OCI-LY7 (cell line): ENCODE results near the gene TC2N. TPM values are rescaled to one million over a fixed set of nuclear protein-coding genes. Genes with fewer than 3 reads are reported as not detected.

Experiments
- BruUV-seq: library from RNA; stranded (reverse); fragments of 400-500 nt; replicated peaks from 2 replicates; lab custom pipeline; 2021; lab: Mats Ljungman, UMichigan
- CTCF ChIA-PET: fragments of 300-600 bp; sonication (Branson Sonifier 250); formaldehyde crosslinking; loops from one replicate; lab custom pipeline; 2022; ENCODE audit warnings: antibody characterized with exemption; ENCODE audit not compliant: unreplicated experiment; lab: Charles Lee
- POLR2A ChIA-PET: fragments of 300-600 bp; sonication (Branson Sonifier 250); formaldehyde crosslinking; loops from one replicate; lab custom pipeline; 2022; ENCODE audit warnings: antibody characterized with exemption; lab: Charles Lee
- DNase-seq: peaks from one replicate; pipeline ENCODE4 v3.0.0-alpha.2; 2015; ENCODE audit warnings: low spot score
- H2AFZ ChIP-seq: fragments of 200-600 bp; sonication (generic), shearing (Covaris generic); 2 replicates; pipeline ENCODE4 v1.6.1; 2014; ENCODE audit warnings: mild to moderate bottlenecking, antibody characterized with exemption, low read length, moderate library complexity
- H3K27ac ChIP-seq: fragments of 200-600 bp; sonication (generic); 2 replicates; pipeline ENCODE4 v1.5.1; 2014; ENCODE audit warnings: mixed run types, low read depth, mild to moderate bottlenecking, moderate library complexity, low read length, inconsistent platforms; ENCODE audit not compliant: poor library complexity, severe bottlenecking
- H3K36me3 ChIP-seq: fragments of 200-600 bp; sonication (generic); 2 replicates; pipeline ENCODE4 v1.6.1; 2014; ENCODE audit warnings: mild to moderate bottlenecking, antibody characterized with exemption, low read length, moderate library complexity, mixed read lengths; ENCODE audit not compliant: insufficient read depth
- H3K4me1 ChIP-seq: fragments of 200-600 bp; sonication (generic); 2 replicates; pipeline ENCODE4 v1.5.1; 2014; ENCODE audit warnings: mild to moderate bottlenecking, low read length; ENCODE audit not compliant: insufficient read depth, poor library complexity, severe bottlenecking
- H3K4me2 ChIP-seq: fragments of 200-600 bp; sonication (generic); 2 replicates; pipeline ENCODE4 v1.6.1; 2014; ENCODE audit warnings: mild to moderate bottlenecking, low read length
- H3K4me3 ChIP-seq: fragments of 200-600 bp; sonication (generic); 2 replicates; pipeline ENCODE4 v1.5.1; 2014; ENCODE audit warnings: mild to moderate bottlenecking, low read depth, low read length; ENCODE audit not compliant: poor library complexity, severe bottlenecking
- H3K79me2 ChIP-seq: fragments of 200-600 bp; sonication (generic); 2 replicates; pipeline ENCODE4 v1.6.1; 2016; ENCODE audit warnings: low read depth, mild to moderate bottlenecking, low read length, moderate library complexity, mixed read lengths; ENCODE audit not compliant: insufficient read depth
- H3K9me2 ChIP-seq: fragments of 200-600 bp; sonication (generic); 2 replicates; pipeline ENCODE4 v1.6.1; 2016; ENCODE audit warnings: mild to moderate bottlenecking, low read length, mixed read lengths; ENCODE audit not compliant: insufficient read depth
- H3K9me3 ChIP-seq: fragments of 200-600 bp; sonication (generic); 2 replicates; pipeline ENCODE4 v1.6.1; 2014; ENCODE audit warnings: mild to moderate bottlenecking, mixed run types, low read length, mixed read lengths
- H4K20me1 ChIP-seq: fragments of 200-600 bp; sonication (generic); 2 replicates; pipeline ENCODE4 v1.6.1; 2014; ENCODE audit warnings: mild to moderate bottlenecking, antibody characterized with exemption, low read length, moderate library complexity, mixed read lengths; ENCODE audit not compliant: insufficient read depth
- CTCF ChIP-seq: fragments of 200-600 bp; sonication (generic); conservative IDR thresholded peaks from 2 replicates; pipeline ENCODE4 v1.5.1; 2014; ENCODE audit warnings: mild to moderate bottlenecking, antibody characterized with exemption, low read length, moderate library complexity, mixed read lengths
- EZH2phosphoT487 ChIP-seq: fragments of 200-600 bp; sonication (generic); IDR thresholded peaks from 2 replicates; pipeline ENCODE4 v1.6.1; 2018; ENCODE audit warnings: low read depth, borderline replicate concordance, mild to moderate bottlenecking, mixed run types, antibody characterized with exemption, low read length, moderate library complexity, mixed read lengths
- intact Hi-C: fragments of 100-400 bp; cut with micrococcal nuclease; formaldehyde crosslinking; loops from one replicate; pipeline ENCODE4 v1.10.0; 2022; ENCODE audit not compliant: unreplicated experiment
- total RNA-seq, 2 experiments: library from RNA; depleted of rRNA in 1 of 2; stranded (reverse); fragments of >200 nt in 1 of 2; shearing (Covaris generic) in 1 of 2; gene quantifications; 2 replicates each; pipeline ENCODE4 v1.2.3, GENCODE V29; 2014 to 2022

The TC2N gene
- total RNA-seq, 2 experiments from 2014 or later, result 0.57 TPM; not detected in 1

GRCh38 chr14:91879196-91879595 is 11.9 kb upstream of the TC2N start:
- intact Hi-C loops, result no loop called here
- H3K4me1 ChIP-seq, result peaks cover 30% of the 10 kb centered on the region
- CTCF ChIA-PET, result no interaction called here

GRCh38 chr14:91878274-91878673 is 10.9 kb upstream of the TC2N start:
- no peak for DNase-seq
- Histone ChIP-seq H3K4me1 (peaks cover 39% of the 10 kb centered on the region), H3K79me2 (no peaks in the 10 kb centered on the region), H3K36me3 (no peaks in the 10 kb centered on the region), H3K9me3 (no peaks in the 10 kb centered on the region), H3K4me3 (no peak overlapping the region), H3K4me2 (no peak overlapping the region), H3K27ac (no peak overlapping the region), H4K20me1 (no peaks in the 10 kb centered on the region), H2AFZ (no peak overlapping the region), H3K9me2 (no peaks in the 10 kb centered on the region)
- BruUV-seq, result no TSS peak
- intact Hi-C loops, result no loop called here
- ChIA-PET POLR2A (no interaction called here), CTCF (no interaction called here)
- TF ChIP-seq EZH2phosphoT487 (no peak), CTCF (peak; percentile 54)

More at GRCh38 chr14:91879196-91879595, 11.9 kb upstream of the TC2N start:
- Histone ChIP-seq H3K4me3 (no peak overlapping the region), H4K20me1 (no peaks in the 10 kb centered on the region), H3K9me2 (no peaks in the 10 kb centered on the region), H3K79me2 (no peaks in the 10 kb centered on the region), H3K9me3 (no peaks in the 10 kb centered on the region), H3K36me3 (no peaks in the 10 kb centered on the region), H3K27ac (no peak overlapping the region), H3K4me2 (no peak overlapping the region), H2AFZ (no peak overlapping the region)
- POLR2A ChIA-PET, result interaction anchor here (0.6 kb wide), 1 partner anchor 45 kb away, joined by 3 read pairs; no protein-coding TSS in a partner anchor
- TF ChIP-seq EZH2phosphoT487, result no peak
- TF ChIP-seq CTCF, result no peak
- no TSS peak for BruUV-seq
- no peak for DNase-seq

- CTCF ChIA-PET, result no interaction called here
- Histone ChIP-seq H3K4me1 (peaks cover 47% of the 10 kb centered on the region), H3K9me3 (no peaks in the 10 kb centered on the region), H3K4me3 (no peak overlapping the region), H4K20me1 (no peaks in the 10 kb centered on the region), H3K9me2 (no peaks in the 10 kb centered on the region), H3K36me3 (no peaks in the 10 kb centered on the region), H2AFZ (peak overlapping the region; percentile 74), H3K4me2 (peak overlapping the region; percentile 31), H3K27ac (peak overlapping the region; percentile 33), H3K79me2 (no peaks in the 10 kb centered on the region)
- peak; percentile 58 for DNase-seq
- intact Hi-C loops, result no loop called here
- POLR2A ChIA-PET, result interaction anchor here (0.7 kb wide), 1 partner anchor 103 kb away, joined by 3 read pairs; no protein-coding TSS in a partner anchor
- TF ChIP-seq CTCF, result no peak
- TF ChIP-seq EZH2phosphoT487, result no peak
- no TSS peak for BruUV-seq
Observed at GRCh38 chr14:91877376-91877915, 10.1 kb upstream of the TC2N start.
